Muscle of leg (tissue), 11 donors: ENCODE results near the gene RPL27. TPM values are rescaled to one million over a fixed set of nuclear protein-coding genes. Genes with fewer than 3 reads are reported as not detected.
"Not testable (repeated sequence)": the region's sequence is repeated elsewhere in the genome, so short reads cannot be mapped to it uniquely, and the experiment has no call there.

ENCODE experiments used
- DNase-seq: peaks from one replicate; pipeline ENCODE4 v3.0.0; 2013
- H3K27ac ChIP-seq: one replicate; pipeline ENCODE4 v1.5.1; 2013; ENCODE audit warnings: mild to moderate bottlenecking, low read length, control low read depth
- H3K27me3 ChIP-seq: one replicate; pipeline ENCODE4 v1.6.1; 2013; ENCODE audit warnings: low read length; ENCODE audit not compliant: control insufficient read depth, insufficient read depth
- H3K36me3 ChIP-seq: one replicate; pipeline ENCODE4 v1.6.1; 2013; ENCODE audit warnings: low read length; ENCODE audit not compliant: control insufficient read depth, insufficient read depth
- H3K4me1 ChIP-seq: one replicate; pipeline ENCODE4 v1.6.1; 2013; ENCODE audit warnings: low read length; ENCODE audit not compliant: control insufficient read depth, insufficient read depth
- H3K4me3 ChIP-seq: one replicate; pipeline ENCODE4 v1.5.1; 2013; ENCODE audit warnings: low read length, control low read depth
- H3K9me3 ChIP-seq: replicated peaks from 2 replicates; pipeline ENCODE4 v1.6.1; 2013; ENCODE audit warnings: low read depth, low read length; ENCODE audit not compliant: control insufficient read depth
- WGBS: methylation state at CpG from one replicate; pipeline ENCODE4 v1.1.5; 2013; ENCODE audit warnings: missing lambda C conversion rate; ENCODE audit not compliant: insufficient coverage; 5-methylcytosine and 5-hydroxymethylcytosine counted together
- polyA plus RNA-seq, 8 donors: library from polyadenylated mRNA; unstranded; fragments of 120-200 nt; gene quantifications; one replicate each; pipeline versions ENCODE4 v1.2.1 to v1.2.3, GENCODE V29; 2013; ENCODE audit warnings: inconsistent platforms in 1 of 8, low replicate concordance in 1 of 8; ENCODE audit not compliant: insufficient read length in 8 of 8, insufficient read depth in 1 of 8
- total RNA-seq: library from RNA; stranded (reverse); fragments of 120-200 nt; gene quantifications from one replicate; pipeline ENCODE4 v1.2.4, GENCODE V29; 2013

RPL27 gene
- total and polyA plus RNA-seq, 9 donors = 2,184 to 3,028 (median 2,480) TPM

GRCh38 chr17:42989141-42989540 lies 9.1 kb upstream of the RPL27 start:
- Histone ChIP-seq H3K36me3 (peaks cover 43% of the 10 kb centered on the region), H3K4me3 (no peak overlapping the region), H3K9me3 (no peaks in the 10 kb centered on the region), H3K27me3 (no peaks in the 10 kb centered on the region), H3K27ac (no peak overlapping the region), H3K4me1 (no peaks in the 10 kb centered on the region)
- DNase-seq = no peak
- WGBS = 80% methylated on average over 1 of the region's 5 CpGs

GRCh38 chr17:42989726-42990652 lies 8.2 kb upstream of the RPL27 start:
- WGBS = 67% methylated on average over 2 of the region's 6 CpGs
- no peaks in the 10 kb centered on the region for H3K4me1 ChIP-seq
- no peak for DNase-seq
- no peak overlapping the region for H3K4me3 ChIP-seq
- no peaks in the 10 kb centered on the region for H3K9me3 ChIP-seq
- H3K27ac ChIP-seq = no peak overlapping the region
- H3K27me3 ChIP-seq = no peaks in the 10 kb centered on the region
- H3K36me3 ChIP-seq = peaks cover 45% of the 10 kb centered on the region

DNA sequence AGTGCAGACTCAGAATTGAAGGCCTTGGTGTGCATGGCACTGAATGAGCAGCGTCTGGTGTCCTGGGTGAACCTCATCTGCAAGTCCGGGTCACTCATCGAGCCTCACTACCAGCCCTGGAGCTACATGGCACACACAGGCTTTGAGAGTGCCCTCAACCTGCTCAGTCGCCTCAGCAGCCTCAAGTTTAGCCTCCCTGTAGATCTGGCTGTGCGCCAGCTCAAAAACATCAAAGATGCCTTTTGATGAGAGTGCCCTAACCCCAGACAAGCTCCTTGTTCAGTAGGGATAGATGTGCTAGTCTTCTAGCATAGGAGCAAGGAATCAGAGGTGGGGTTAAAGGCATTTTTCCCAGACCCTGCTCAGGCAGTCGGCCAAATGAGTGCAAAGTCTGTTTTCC lies 6.7 kb upstream of the RPL27 start:
- no peaks in the 10 kb centered on the region for H3K9me3 ChIP-seq
- no peaks in the 10 kb centered on the region for H3K27me3 ChIP-seq
- H3K4me1 ChIP-seq = no peaks in the 10 kb centered on the region
- peaks cover 43% of the 10 kb centered on the region for H3K36me3 ChIP-seq
- H3K4me3 ChIP-seq = no peak overlapping the region
- H3K27ac ChIP-seq = no peak overlapping the region
- 98% methylated on average over 5 of the region's 6 CpGs for WGBS
- no peak for DNase-seq

DNA sequence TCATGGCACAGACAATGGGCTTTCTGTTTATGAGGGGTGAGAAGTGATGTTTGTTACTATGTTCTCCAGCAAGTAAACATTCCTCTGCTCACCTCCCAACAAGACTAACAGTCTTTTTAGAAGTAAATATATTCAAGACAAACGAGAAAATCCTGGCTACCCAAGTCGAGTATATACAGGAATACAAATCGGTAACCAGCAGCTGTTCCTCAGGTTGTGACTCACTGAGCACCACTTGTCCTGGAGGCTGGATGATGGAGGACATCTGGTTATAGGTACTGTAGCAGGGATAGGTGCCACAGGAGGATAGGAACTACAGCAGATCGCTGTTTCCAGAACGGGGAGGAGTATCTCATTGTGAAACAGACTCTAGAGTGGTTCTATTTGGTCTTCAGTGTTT lies 5.3 kb upstream of the RPL27 start:
- DNase-seq = no peak
- Histone ChIP-seq H3K27ac (no peak overlapping the region), H3K27me3 (no peaks in the 10 kb centered on the region), H3K4me3 (no peak overlapping the region), H3K36me3 (peaks cover 36% of the 10 kb centered on the region), H3K4me1 (peaks cover 6% of the 10 kb centered on the region), H3K9me3 (no peaks in the 10 kb centered on the region)
- 91% methylated on average over 3 of the region's 5 CpGs for WGBS

- not testable (repeated sequence) for H3K4me3 ChIP-seq, H3K27ac ChIP-seq, H3K9me3 ChIP-seq, DNase-seq, H3K27me3 ChIP-seq, H3K4me1 ChIP-seq
- peaks cover 30% of the 10 kb centered on the region for H3K36me3 ChIP-seq
- WGBS = 40% methylated on average over 1 of the region's 10 CpGs
Observed at GRCh38 chr17:42993913-42994312, 4.3 kb upstream of the RPL27 start.

DNA sequence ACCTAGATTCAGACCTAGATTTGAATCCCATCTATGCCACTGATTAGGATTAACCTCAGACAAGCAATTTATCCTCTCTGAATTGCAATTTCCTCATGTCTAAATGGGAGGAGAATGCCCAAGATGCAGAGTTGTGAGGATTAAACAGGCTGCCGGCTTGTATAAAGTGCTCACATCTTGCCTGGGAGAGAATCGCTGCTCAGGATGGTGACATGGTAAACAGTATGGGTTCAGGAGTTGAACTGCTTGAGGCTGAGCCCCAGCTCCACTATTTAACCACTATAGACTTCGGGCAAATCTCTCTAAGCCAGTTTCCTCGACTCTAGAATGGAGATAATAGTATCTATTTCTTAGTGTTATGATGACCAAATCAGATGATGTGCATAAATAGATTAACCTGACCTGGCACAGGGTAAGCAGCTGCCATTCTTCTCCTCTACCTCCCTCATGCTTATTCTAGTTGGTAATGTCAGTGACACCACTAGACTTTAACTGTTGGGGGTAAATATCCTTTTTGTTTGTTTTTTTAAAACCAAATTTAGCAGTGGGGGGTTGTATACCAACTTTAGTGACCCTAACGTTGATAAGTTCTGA lies 732 bp upstream of the RPL27 start:
- Histone ChIP-seq H3K27me3 (no peaks in the 10 kb centered on the region), H3K36me3 (peaks cover 35% of the 10 kb centered on the region), H3K4me1 (peaks cover 16% of the 10 kb centered on the region), H3K27ac (peak overlapping the region; percentile 98), H3K9me3 (no peaks in the 10 kb centered on the region), H3K4me3 (peak overlapping the region; percentile 32)
- DNase-seq = no peak
- WGBS = no CpG with 5 or more reads among the region's 5 CpGs

- no peaks in the 10 kb centered on the region for H3K27me3 ChIP-seq
- peaks cover 46% of the 10 kb centered on the region for H3K36me3 ChIP-seq
- H3K4me1 ChIP-seq = peaks cover 16% of the 10 kb centered on the region
- 10% methylated on average over 4 of the region's 10 CpGs for WGBS
- no peaks in the 10 kb centered on the region for H3K9me3 ChIP-seq
- H3K4me3 ChIP-seq = peak overlapping the region; percentile 99
- no peak for DNase-seq
- peak overlapping the region; percentile 98 for H3K27ac ChIP-seq
Observed at GRCh38 chr17:42999003-42999525, 845 bp downstream of the RPL27 start.

DNA sequence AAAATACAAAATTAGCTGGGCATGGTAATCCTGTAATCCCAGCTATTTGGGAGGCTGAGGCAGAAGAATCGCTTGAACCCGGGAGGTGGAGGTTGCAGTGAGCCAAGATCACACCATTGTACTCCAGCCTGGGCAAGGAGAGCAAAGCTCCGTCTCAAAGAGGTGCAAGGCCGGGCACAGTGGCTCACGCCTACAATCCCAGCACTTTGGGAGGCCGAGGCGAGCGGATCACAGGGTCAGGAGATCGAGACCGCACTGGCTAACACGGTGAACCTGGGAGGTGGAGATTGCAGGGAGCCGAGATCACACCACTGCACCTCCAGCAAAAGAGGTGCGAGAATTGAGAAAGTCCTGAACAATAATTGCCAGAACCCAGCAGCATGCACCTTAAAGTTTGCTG lies 2.7 kb downstream of the RPL27 start:
- peaks cover 51% of the 10 kb centered on the region for H3K36me3 ChIP-seq
- not testable (repeated sequence) for H3K27ac ChIP-seq, DNase-seq, H3K27me3 ChIP-seq, H3K4me3 ChIP-seq, H3K9me3 ChIP-seq
- WGBS = 93% methylated on average over 13 of the region's 13 CpGs
- H3K4me1 ChIP-seq = peaks cover 16% of the 10 kb centered on the region

GRCh38 chr17:43003542-43004172 lies 5.4 kb downstream of the RPL27 start:
- Histone ChIP-seq H3K4me1 (peaks cover 17% of the 10 kb centered on the region), H3K36me3 (peaks cover 51% of the 10 kb centered on the region), H3K27me3 (no peaks in the 10 kb centered on the region), H3K9me3 (no peaks in the 10 kb centered on the region), H3K27ac (no peak overlapping the region), H3K4me3 (no peak overlapping the region)
- DNase-seq = no peak
- WGBS = 90% methylated on average over 4 of the region's 5 CpGs
